Measurements from ENCODE around the gene ARMH3. TPM values are rescaled to one million over a fixed set of nuclear protein-coding genes. Genes with fewer than 3 reads are reported as not detected.

Gene ARMH3
- total RNA-seq, 4 donors from 2014 or later, result 9.7 to 14.9 (median 13.4) TPM

- DNase-seq (no peak), ATAC-seq (no peak)
- in situ Hi-C loops (cut with MboI; ENCODE audit: low sequenced_read_pairs in 4 of 4) (no loop called here), intact Hi-C loops (cut with DNase I; ENCODE audit: low total_unique reads) (no loop called here)
- H3K27me3 ChIP-seq, result no peaks in the 10 kb centered on the region
- H3K27ac ChIP-seq, result no peak overlapping the region
- peaks cover 29 to 32% of the 10 kb centered on the region in 2 donors for H3K4me1 ChIP-seq
- no peak overlapping the region for H3K4me3 ChIP-seq
- TF ChIP-seq POLR2A (IDR thresholded peaks at IDR 0.05) (no peak), CTCF (IDR thresholded peaks at IDR 0.05 in 4 of 5, conservative IDR thresholded peaks at IDR 0.05 in 1 of 5) (no peak)
- H3K36me3 ChIP-seq, result peaks cover 0 to 4% of the 10 kb centered on the region in 2 donors
- no peaks in the 10 kb centered on the region for H3K9me3 ChIP-seq
Measured at GRCh38 chr10:101933976-101934375, 122.0 kb downstream of the ARMH3 start.

DNA sequence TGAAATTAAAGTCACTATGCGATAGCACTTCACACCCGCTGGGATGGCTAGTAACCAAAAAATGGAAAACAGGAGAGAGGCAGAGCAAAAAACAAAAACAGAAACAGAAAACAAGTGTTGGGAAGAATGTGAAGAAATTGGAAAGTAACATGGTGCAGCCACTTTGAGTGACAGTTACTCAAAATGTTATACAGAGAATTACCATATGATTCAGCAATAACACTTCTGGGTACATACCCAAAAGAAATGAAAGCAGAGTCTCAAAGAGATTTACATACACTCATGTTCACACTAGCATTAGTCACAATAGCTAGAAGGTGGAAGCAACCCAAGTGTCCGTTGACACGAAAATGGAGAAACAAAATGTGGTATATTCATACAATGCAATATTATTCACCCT, 123.8 kb downstream of the ARMH3 start:
- ATAC-seq, result no peak
- Histone ChIP-seq H3K27ac (no peak overlapping the region), H3K9me3 (no peaks in the 10 kb centered on the region), H3K4me3 (no peak overlapping the region), H3K4me1 (peaks cover 13 to 14% of the 10 kb centered on the region in 2 donors), H3K27me3 (no peaks in the 10 kb centered on the region), H3K36me3 (peaks cover 0 to 4% of the 10 kb centered on the region in 2 donors)
- intact Hi-C loops (cut with DNase I; ENCODE audit: low total_unique reads) (no loop called here), in situ Hi-C loops (cut with MboI; ENCODE audit: low sequenced_read_pairs in 4 of 4) (no loop called here)
- no peak for TF ChIP-seq POLR2A (IDR thresholded peaks at IDR 0.05)
- TF ChIP-seq CTCF (IDR thresholded peaks at IDR 0.05 in 4 of 5, conservative IDR thresholded peaks at IDR 0.05 in 1 of 5), result no peak
- DNase-seq, result no peak

DNA sequence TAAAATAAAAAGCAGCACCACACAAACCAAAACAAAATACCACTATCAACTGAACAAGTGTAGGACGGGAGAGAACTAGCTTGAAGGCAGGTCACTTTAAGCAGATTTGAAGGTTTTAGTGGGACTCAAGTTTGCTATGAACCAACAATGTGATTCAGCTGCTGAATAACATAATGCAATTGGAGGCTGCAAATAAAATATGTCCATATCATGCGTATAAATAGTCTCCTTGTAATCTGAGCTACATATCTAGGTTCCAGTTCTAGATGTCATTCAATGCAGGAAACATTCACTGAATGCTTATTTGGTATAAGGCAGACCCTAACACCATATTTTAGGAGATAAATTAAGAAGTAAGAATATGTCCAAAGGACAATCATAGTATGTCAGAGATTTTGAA, 130.9 kb downstream of the ARMH3 start:
- no peak for DNase-seq
- Histone ChIP-seq H3K9me3 (no peaks in the 10 kb centered on the region), H3K4me1 (peaks cover 5% of the 10 kb centered on the region in 2 donors), H3K27me3 (no peaks in the 10 kb centered on the region), H3K4me3 (no peak overlapping the region), H3K36me3 (no peaks in the 10 kb centered on the region), H3K27ac (peak overlapping the region; percentile 11 to 44 (median 32))
- TF ChIP-seq POLR2A (IDR thresholded peaks at IDR 0.05) (no peak), CTCF (IDR thresholded peaks at IDR 0.05 in 4 of 5, conservative IDR thresholded peaks at IDR 0.05 in 1 of 5) (no peak)
- peak; percentile 78 to 84 for ATAC-seq
- intact Hi-C loops (cut with DNase I; ENCODE audit: low total_unique reads), result no loop called here
- in situ Hi-C loops (cut with MboI; ENCODE audit: low sequenced_read_pairs in 4 of 4), result no loop called here

GRCh38 chr10:101923256-101923655, 132.7 kb downstream of the ARMH3 start:
- DNase-seq (no peak), ATAC-seq (no peak)
- intact Hi-C loops (cut with DNase I; ENCODE audit: low total_unique reads) (no loop called here), in situ Hi-C loops (cut with MboI; ENCODE audit: low sequenced_read_pairs in 4 of 4) (no loop called here)
- H3K9me3 ChIP-seq, result no peaks in the 10 kb centered on the region
- peaks cover 5% of the 10 kb centered on the region in 2 donors for H3K4me1 ChIP-seq
- H3K36me3 ChIP-seq, result no peaks in the 10 kb centered on the region
- H3K27me3 ChIP-seq, result no peaks in the 10 kb centered on the region
- no peak overlapping the region for H3K4me3 ChIP-seq
- no peak for TF ChIP-seq POLR2A (IDR thresholded peaks at IDR 0.05)
- H3K27ac ChIP-seq, result no peak overlapping the region

GRCh38 chr10:101922846-101923245, 133.1 kb downstream of the ARMH3 start:
- Histone ChIP-seq H3K9me3 (no peaks in the 10 kb centered on the region), H3K4me3 (no peak overlapping the region), H3K36me3 (no peaks in the 10 kb centered on the region), H3K27ac (no peak overlapping the region), H3K4me1 (peaks cover 5% of the 10 kb centered on the region in 2 donors), H3K27me3 (no peaks in the 10 kb centered on the region)
- TF ChIP-seq POLR2A (IDR thresholded peaks at IDR 0.05), result no peak
- TF ChIP-seq CTCF (IDR thresholded peaks at IDR 0.05 in 4 of 5, conservative IDR thresholded peaks at IDR 0.05 in 1 of 5), result no peak
- in situ Hi-C loops (cut with MboI; ENCODE audit: low sequenced_read_pairs in 4 of 4), result no loop called here
- intact Hi-C loops (cut with DNase I; ENCODE audit: low total_unique reads), result no loop called here
- no peak for DNase-seq
- no peak for ATAC-seq

All from gastrocnemius medialis (tissue), 4 donors.